GM19043 (cell line): ENCODE results near the gene VSIR.

Experiments
- ATAC-seq: cut with Tn5 transposase; IDR thresholded peaks from one replicate; pipeline ENCODE4 v1.9.1; 2021; ENCODE audit warnings: low read depth; ENCODE audit not compliant: unreplicated experiment

The VSIR gene

DNA sequence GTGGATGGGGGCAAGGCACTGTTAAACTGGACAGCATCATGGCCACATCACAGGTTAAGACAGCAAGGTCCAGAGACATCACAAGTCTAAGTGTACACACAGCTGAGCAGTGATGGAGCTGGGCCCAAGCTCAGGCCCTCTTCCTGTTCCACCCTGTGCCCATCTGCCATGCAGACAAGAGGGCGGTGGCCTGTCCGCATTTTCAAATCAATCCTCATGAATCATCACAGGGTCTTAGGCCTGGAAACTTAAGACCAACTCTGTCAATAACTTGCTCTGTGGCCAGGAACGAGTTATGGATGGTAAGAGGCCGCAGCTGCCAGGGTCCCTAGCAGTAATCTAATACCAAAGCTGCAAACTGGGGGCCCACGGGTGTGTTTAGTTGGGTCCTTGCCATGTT lies 56.9 kb downstream of the VSIR start:
- ATAC-seq: no peak

DNA sequence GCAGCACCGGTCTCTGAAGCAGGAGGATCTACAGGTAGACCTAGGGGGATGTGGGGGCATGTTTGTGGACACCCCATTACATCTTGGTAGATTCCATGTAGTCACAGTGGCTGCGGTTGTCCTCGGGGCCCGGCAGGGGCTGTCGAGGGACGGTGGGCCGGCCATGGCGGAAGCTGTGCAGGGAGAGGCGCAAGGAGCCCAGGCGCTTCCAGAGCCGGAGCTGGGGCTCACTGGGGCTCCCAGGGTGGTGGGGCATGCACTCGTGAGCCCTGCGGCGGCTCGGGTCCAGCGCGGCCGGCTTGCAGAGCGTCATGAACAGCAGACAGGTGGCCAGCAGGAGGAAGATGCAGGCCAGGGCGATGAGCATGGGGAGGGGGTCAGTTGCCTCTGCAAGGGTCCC lies 57.5 kb downstream of the VSIR start:
- ATAC-seq: no peak

DNA sequence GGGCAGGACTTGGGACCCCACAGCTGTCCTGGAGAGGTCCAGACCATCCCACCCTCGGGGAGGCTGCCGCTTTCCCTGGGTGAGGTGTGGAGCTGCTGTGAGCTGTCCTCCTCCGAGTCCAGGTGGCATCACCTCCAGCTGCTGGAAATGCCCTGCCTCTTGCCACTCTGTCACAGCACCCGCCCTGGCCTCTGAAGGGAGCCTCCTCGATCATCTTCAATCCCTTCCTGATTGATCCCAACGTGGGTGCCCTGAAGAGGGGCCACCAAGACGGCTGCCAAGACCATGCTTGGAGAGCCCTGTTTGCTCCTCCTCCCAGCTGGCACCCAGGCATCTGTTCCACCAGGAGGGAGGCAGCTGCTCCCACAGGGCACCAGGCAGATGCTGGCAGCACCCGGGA lies 58.3 kb downstream of the VSIR start:
- no peak for ATAC-seq

DNA sequence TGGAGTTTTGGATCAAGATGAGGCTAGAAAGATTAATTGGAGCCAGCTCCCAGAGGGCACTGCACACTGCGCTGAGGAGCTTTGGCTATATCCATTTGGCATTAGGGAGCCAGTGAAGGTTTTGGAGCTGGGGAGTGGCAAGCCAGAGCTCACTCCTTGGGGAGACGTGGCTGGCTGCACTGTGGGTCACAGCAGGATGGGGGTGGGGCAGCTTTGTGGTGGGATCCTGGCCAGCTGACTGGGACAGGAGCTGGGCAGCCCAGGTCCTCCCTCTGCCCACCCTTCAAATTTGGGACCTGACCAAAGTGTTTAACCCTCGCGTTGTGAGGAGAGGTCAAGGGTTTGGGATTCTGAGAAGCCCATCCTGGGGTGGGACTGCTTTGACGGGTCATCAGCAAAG lies 58.7 kb downstream of the VSIR start:
- ATAC-seq: no peak

DNA sequence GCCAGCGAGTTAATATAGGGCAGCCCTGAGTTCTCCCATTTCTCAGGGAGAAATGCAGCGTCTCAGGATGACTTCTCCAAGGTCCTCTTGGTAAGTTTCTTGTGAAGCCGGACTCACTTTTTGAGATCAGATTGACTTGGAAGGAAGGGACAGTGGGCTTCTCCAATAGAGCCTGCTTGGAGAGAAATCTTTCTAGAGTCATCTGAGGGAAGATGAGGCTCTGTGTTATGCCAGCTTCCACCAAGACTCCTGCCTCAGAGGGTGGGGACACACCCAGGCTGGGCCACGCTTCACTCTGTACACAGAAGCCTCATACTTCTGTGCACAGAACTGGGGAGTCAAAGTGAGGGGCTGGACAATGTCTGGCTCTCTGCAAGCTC lies 59.3 kb downstream of the VSIR start:
- ATAC-seq: no peak

DNA sequence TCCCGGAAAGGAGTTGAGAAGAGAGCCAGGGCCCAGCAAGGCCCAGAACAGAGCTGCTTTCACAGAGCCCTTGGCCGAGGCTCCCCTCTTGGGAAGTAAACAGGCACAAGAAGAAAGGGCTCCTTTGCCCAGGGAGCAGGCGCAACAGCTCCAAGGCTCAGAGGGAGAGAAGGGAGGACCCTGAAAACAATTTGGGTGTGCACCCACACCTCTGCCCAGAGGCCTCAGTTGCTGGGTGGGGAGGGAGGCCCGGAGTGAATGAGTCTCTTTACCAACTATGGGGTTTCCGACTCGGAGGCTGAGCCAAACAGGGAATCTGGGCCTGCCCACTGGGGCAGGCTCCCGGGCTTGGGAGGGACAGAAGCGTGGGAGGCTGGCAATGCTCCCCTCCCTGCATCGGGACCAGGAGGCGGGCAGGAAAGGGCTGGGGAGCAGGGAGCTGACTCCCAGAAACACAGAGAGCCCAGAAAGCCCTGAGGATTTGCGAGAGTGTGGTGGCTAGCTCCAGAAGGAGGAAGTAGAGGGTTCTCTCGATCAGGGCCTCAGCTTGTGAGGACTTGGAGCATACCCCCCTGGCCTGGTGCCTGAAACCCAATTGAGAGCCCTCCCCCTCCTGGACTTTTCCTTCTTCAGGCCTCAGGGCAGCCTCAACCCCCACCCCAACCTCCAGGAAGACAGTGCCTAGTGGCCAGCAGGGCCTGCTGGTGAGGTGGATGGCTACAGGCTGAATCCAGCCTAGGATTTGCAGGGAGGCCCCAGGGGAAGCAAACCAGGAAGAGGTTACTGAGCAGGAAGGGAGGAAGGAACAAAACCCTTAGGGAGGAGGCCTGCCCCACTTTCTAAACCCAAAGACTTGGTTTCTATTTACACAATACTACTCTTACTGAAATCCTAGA lies 59.9 kb downstream of the VSIR start:
- no peak for ATAC-seq

DNA sequence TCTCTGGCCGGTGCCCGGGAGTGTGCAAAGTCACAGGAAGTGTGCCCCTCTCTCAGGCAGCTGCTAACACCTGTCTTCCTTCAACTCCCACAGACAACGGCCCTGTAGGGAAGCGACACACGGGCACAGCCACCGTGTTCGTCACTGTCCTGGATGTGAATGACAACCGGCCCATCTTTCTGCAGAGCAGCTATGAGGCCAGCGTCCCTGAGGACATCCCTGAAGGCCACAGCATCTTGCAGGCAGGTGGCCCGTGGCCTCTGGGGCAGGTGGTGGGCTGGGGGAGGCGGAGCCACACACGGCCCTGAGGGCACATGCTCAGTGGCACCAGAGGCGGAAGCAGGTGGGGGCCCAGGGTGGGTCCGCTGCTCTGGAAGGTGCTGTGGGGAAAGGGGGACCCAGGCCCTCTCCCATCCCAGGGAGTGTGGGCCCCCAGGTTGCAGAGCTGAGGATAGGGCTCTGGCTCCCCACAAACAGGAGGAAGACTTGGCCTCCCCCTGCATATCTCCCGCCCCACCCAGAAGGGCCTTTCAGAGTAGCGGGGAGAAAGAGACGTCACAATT lies 60.7 kb downstream of the VSIR start:
- ATAC-seq: no peak

DNA sequence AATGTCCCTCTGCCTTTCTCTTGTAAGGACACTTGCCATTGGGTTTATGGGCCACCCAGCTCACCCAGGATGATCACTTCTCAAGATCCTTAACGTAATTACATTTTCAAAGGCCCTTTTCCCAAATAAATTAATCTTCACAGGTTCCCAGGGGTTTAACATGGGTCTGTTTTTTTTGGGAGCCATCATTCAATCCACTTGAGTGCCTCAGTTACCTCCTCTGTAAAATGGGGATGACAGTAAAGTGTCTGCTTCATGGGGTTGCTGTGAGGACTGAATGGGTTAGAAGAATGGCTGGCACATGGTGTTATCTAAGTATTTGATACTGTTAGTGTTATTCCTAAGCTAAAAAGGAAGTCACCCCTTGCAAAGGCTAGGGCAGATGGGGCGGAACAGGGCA lies 61.1 kb downstream of the VSIR start:
- ATAC-seq: no peak

DNA sequence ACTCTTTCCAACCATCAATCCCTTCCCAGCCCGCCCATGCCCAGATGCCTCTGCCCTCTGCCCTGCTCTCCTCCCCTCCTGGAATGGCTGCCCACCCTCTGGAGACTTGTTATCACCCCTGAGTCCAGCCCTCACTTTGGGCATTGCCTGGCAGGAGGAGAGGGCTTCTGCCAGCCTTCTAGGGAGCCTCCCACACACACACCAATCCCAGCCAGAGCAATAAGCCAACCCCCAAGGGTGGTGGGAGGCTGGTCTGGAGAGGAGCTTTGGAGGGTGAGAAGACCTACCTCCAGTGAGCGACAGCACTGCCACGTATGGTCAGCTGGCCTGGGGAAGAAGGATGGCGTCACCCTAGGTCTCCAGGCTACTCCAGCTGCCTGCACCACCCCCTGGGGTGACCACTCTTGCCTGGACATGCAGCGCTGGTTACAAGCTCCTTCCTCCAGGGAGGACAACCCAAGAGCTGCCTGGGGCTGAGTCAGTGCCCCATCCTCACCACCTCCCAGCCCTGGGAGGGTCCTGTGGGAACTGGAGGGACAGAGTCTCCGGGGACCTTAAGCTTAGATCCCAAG lies 62.2 kb downstream of the VSIR start:
- no peak for ATAC-seq

DNA sequence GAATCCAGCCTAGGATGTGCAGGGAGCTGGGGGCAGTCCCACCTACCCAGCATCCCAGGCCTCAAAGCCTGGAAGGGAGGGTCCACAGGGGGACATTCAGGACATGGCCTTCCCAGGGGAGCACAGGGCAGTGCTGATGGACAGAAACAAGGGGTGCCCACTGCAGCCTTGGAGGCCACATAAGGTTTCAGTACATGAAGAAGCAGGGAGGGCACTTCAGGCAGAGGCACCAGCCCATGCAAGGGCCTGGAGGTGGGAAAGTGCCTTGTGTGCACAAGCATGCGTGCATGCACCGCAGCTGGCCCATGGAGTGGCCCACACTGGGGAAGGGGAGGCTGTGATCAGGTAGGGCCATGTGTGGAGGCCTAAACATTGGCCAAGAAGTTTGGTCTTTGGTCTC lies 62.8 kb downstream of the VSIR start:
- ATAC-seq: no peak

DNA sequence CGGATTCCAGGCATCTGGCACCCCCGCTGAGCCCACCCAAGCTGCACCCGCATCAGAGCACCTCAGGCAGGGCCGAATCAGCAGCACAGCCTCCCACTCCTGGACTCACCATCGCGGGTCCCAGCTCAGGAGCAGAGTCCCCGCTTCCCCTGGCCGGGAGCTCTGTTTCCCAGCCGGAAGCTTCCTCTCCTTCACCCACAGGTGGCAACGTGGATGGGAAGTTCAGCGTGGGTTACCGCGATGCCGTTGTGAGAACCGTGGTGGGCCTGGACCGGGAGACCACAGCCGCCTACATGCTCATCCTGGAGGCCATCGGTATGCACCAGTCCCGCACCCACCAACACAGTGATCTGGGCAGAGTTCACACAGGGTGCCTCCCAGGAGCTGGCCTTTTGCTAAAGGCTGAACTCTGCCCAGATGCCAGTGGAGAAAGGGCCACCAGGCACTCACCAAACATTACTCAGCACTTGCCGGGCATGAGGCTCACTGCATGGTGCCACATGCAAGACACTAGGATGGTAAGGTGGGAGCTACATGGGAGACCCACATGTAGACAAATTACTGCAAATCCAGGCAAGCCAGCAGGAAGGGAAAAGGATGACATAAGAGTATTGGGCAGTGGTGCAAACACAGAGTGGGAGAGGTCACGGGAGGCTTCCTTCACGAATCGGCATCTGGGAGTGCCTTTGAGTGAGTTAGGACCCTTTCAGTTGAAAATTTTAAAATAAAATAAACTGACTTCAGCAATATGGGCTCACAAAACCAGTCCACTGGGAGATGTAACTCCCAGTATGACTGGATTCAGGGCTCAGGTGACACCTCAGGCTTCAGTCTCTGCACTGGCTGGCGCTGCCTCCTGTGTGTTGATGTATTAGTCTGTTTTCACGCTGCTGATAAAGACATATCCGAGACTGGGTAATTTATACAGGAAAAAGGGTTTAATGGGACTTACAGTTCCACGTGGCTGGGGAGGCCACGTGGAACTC lies 64.1 kb downstream of the VSIR start:
- ATAC-seq: no peak

DNA sequence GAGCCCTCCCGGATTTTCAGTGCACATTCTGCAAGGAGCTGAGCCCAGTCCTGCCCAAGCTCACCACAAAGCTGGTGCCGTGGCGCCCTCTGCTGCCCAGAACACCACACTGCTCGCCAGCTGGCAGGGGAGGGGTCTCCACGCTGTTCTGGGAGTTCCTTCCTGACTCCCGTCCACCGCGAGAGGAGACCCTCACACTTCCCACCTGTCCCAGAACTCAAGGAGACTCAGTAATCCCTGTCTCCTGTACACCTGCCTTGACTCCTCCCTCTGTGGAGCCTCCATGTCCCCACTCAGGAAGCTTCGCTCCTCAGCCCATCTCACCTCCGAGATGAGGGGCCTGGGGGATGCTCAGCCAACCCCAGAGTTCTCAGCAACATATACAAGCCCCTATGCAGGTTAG lies 65.0 kb downstream of the VSIR start:
- ATAC-seq: no peak

DNA sequence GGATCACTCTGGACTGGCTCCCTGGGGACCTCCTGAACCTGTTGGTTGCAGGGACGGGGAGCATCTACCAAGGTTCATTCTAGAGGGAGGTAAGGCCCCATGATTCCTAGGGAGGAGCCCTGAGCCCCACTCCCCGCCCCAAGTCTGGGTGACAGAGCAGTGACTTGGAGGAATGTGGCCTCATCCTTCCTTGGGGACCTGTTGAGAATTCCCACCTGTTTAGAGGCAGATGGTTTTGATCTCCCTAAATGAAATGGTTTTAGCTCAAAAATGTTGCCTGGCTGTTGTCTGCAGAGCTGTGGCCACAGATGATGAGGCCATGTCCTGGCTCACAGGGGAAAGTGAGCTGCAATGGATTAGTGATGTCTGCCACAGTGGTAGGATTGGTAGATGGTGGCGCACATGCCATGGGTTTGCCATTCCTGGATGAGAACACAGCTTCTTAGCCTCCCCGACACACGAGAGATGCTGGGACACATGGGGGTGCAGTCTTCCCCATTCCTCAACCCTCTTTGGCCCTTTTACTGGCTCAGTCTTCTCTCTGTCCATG lies 66.0 kb downstream of the VSIR start:
- ATAC-seq: no peak

DNA sequence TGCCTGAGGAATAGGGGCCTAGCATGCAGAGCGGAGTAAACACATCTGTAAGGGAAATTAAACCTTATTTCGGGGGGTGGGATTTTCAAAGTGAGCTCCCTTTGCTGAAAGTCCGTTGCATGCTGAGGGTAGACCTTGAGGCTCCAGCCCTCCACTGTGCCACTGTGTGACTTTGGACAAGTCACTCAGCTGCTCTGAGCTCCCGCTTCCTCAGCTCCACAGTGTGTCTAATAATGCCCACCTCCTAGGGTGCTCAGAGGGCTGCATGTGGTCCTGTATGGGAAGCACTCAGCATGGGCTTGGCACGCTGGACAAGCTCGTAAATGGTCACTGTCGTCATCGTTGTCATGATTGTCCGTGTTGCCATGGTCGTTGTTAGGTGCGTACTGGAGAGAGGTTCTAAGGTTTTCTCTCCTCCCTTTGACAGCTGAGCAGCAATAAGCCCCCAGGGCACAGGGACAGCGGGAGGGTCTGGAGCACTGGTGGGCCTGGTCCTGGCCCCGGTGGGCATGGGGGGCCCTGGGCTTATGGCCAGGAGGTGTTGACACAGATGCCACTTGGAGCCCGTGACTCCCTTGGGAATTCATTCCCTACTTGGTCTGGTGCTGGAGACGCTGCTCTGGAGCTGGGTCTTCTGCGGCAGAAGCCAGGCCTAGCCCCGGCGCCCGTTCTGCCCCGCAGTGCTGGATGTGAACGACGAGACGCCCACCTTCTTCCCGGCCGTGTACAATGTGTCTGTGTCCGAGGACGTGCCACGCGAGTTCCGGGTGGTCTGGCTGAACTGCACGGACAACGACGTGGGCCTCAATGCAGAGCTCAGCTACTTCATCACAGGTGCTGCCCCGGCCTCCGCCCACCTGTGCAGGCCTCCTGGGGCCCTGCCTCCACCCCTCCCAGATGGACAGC lies 66.9 kb downstream of the VSIR start:
- no peak for ATAC-seq

DNA sequence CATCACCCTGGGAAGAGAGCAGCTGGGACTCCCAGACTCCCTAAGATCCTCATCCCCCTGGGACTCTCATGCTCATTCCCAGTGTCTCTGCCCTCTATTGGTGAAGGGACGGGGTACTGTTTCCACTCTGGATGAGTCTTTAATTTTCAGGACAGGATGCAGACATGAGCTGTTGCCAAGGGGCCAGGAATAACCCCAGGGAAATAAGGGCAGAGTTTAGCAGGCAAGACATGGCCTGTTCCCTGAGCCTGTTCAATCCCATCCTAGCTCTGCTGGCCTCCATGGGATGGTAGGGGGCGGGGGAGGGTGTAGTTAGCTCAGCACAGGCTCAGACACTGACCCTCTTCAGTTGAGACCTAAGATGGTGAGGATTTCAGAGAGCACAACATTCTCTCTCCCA lies 67.7 kb downstream of the VSIR start:
- no peak for ATAC-seq

DNA sequence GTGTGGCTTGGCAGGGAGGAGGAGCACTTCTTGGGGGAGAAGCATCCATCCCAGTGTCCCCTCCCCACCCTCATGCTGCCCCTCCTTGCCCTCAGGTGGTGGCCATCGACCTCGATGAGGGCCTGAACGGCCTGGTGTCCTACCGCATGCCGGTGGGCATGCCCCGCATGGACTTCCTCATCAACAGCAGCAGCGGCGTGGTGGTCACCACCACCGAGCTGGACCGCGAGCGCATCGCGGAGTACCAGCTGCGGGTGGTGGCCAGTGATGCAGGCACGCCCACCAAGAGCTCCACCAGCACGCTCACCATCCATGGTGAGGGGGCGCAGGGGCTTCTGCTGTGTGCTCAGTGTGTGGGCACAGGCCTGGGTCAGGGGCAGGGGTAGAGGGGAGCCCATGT lies 68.5 kb downstream of the VSIR start:
- no peak for ATAC-seq

DNA sequence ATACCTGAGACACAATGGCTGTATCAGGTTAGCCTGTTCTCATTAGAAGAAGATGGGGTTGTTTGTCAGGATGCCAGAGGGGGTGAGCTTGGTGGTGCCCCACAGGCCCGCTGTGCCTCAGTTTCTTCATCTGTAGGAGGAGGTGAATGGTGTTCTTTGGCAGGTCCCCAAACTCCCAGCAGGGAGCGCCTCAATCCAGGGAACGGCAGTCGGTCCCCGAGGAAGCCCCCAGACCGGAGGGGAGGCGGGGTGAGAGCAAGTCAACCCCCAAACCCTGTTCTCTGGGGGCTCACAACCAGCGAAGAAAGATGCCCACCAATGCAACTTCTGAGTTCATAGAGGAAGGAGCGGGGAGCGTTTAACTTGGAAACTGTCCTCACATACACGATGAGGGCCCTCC lies 69.7 kb downstream of the VSIR start:
- no peak for ATAC-seq

DNA sequence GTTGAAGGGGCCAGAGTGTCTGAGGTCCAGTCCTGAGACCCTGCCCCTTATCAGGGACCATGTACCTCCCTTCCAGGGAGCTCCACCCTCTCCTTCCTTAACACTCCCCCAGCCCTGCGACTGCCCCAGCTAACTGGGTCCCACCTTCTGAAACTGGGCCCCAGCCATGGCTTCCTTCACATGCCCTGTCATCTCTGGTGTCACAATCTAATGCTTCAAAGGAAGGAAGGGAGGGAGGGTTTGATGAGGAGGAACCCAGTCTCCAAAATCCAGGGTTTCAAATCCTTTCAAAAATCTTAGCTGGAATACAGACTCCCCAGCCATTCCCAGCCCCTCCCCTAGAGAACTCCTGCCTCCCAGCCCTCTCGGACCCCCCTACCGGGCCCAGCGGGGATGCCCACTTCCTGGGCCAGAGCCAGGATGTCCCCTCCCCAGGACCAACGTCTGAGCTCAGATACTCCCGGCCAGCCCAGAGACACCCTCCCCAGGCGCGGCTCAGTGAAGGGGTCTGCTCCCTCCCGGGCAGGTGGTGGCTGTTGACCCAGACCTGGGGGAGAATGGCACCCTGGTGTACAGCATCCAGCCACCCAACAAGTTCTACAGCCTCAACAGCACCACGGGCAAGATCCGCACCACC lies 71.7 kb downstream of the VSIR start:
- no peak for ATAC-seq

DNA sequence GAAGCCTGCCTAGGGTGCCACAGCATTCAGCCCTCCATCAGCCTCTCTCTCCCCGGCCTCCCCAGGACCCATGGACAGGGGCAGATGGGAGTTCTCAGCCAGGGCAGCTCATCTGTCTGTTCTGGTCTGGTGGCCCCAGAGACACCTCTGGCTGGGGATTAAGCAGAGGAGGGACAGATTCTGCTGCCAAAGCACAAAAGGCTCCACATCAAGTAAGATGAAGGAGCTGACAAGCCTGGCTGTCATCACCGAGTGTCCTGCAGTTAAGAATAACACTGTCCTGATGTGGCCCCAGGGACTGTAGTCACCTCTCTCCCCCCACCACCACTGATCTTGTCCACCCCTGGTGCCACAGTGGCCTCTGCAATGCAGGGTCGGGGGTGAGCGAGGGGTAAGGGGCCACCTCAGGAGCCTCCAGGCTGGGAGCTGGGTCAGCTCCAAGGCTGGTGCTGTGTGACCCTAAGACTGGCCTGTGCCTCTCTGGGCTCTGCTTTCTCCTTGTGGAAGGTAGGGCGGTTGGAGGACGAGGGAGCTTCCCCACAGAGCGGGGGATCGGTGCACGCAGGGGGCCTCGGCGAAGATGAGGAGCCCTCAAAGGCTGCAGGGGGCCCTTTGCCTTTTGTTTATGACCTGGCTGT lies 72.5 kb downstream of the VSIR start:
- no peak for ATAC-seq
